ENCODE results near the gene IFIT1B. TPM values are rescaled to one million over a fixed set of nuclear protein-coding genes. Genes with fewer than 3 reads are reported as not detected.

IFIT1B gene
- total RNA-seq, 1 experiment from 2014 or later: not detected

DNA sequence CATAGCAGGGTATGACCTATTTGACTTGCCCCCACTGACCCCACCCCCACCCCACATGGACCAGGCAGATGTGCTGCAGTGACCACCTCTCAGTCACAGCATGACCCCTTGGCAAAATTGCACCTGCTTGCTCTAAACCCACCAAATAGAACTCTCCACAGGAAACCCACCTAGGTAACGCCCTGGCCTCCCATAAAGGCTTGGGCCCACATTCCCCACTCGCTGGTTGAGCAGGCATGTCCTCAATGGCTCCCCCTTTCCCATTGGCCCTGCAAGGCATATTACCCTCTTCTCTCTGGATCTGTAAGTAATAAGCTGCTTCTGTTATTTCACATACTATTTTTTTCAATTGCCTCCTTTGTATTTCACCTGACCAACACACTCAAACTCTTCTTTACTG, 17.3 kb downstream of the IFIT1B start:
- DNase-seq: no peak
- no peak overlapping the region for H3K4me3 Mint-ChIP-seq (ENCODE audit: unreplicated experiment)
- CTCF ChIA-PET: no interaction called here

GRCh38 chr10:89398003-89398749, 20.3 kb downstream of the IFIT1B start:
- no peaks in the 10 kb centered on the region for H3K36me3 ChIP-seq (ENCODE audit: control insufficient read depth, insufficient read depth, low read length)
- DNase-seq: no peak
- ChIA-PET CTCF (no interaction called here), POLR2A (no interaction called here)
- Mint-ChIP-seq H3K36me3 (ENCODE audit: insufficient read depth, unreplicated experiment) (no peaks in the 10 kb centered on the region), H3K4me1 (ENCODE audit: low read depth, unreplicated experiment) (no peaks in the 10 kb centered on the region), H3K9me3 (ENCODE audit: unreplicated experiment) (no peaks in the 10 kb centered on the region), H3K27me3 (ENCODE audit: insufficient read depth, unreplicated experiment) (no peaks in the 10 kb centered on the region), H3K4me3 (ENCODE audit: unreplicated experiment) (no peak overlapping the region), H3K27ac (ENCODE audit: unreplicated experiment) (no peak overlapping the region)
- H3K4me1 ChIP-seq: 0 out of 2 replicates have a peak, but pooled peaks cover 5% of the 10 kb centered on the region
- peaks cover 3% of the 10 kb centered on the region; the same call in 1 of the 2 replicates for H3K9me3 ChIP-seq
- no TSS peak for BruUV-seq (replicated peaks)
- no peaks in the 10 kb centered on the region for H3K27me3 ChIP-seq (replicated peaks; ENCODE audit: control insufficient read depth, insufficient read depth, low read length)
- H3K4me3 ChIP-seq (ENCODE audit: low read depth, low read length): no peak overlapping the region
- TF ChIP-seq, protein P1, sequence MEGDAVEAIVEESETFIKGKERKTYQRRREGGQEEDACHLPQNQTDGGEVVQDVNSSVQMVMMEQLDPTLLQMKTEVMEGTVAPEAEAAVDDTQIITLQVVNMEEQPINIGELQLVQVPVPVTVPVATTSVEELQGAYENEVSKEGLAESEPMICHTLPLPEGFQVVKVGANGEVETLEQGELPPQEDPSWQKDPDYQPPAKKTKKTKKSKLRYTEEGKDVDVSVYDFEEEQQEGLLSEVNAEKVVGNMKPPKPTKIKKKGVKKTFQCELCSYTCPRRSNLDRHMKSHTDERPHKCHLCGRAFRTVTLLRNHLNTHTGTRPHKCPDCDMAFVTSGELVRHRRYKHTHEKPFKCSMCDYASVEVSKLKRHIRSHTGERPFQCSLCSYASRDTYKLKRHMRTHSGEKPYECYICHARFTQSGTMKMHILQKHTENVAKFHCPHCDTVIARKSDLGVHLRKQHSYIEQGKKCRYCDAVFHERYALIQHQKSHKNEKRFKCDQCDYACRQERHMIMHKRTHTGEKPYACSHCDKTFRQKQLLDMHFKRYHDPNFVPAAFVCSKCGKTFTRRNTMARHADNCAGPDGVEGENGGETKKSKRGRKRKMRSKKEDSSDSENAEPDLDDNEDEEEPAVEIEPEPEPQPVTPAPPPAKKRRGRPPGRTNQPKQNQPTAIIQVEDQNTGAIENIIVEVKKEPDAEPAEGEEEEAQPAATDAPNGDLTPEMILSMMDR (IDR thresholded peaks at IDR 0.05; ENCODE audit: insufficient read depth in 1 of 2, low read depth in 1 of 2, low read length in 1 of 2, severe bottlenecking in 1 of 2, unreplicated experiment in 1 of 2): no peak
- intact Hi-C loops (cut with micrococcal nuclease; ENCODE audit: unreplicated experiment): no loop called here

More for the DNA sequence above, 17.3 kb downstream of the IFIT1B start:
- POLR2A ChIA-PET: no interaction called here
- H3K4me3 ChIP-seq (ENCODE audit: low read depth, low read length): no peak overlapping the region
- no peaks in the 10 kb centered on the region for H3K27me3 Mint-ChIP-seq (ENCODE audit: insufficient read depth, unreplicated experiment)
- peaks cover 12% of the 10 kb centered on the region; the same call in 1 of the 2 replicates for H3K4me1 ChIP-seq
- TF ChIP-seq, protein P1 (IDR thresholded peaks at IDR 0.05; ENCODE audit: insufficient read depth in 1 of 2, low read depth in 1 of 2, low read length in 1 of 2, severe bottlenecking in 1 of 2, unreplicated experiment in 1 of 2): no peak
- no peaks in the 10 kb centered on the region for H3K9me3 Mint-ChIP-seq (ENCODE audit: unreplicated experiment)
- no peaks in the 10 kb centered on the region for H3K36me3 Mint-ChIP-seq (ENCODE audit: insufficient read depth, unreplicated experiment)
- BruUV-seq (replicated peaks): no TSS peak
- intact Hi-C loops (cut with micrococcal nuclease; ENCODE audit: unreplicated experiment): no loop called here
- H3K36me3 ChIP-seq (ENCODE audit: control insufficient read depth, insufficient read depth, low read length): no peaks in the 10 kb centered on the region
- H3K27ac Mint-ChIP-seq (ENCODE audit: unreplicated experiment): no peak overlapping the region
- peaks cover 9% of the 10 kb centered on the region for H3K4me1 Mint-ChIP-seq (ENCODE audit: low read depth, unreplicated experiment)
- H3K9me3 ChIP-seq: peaks cover 3% of the 10 kb centered on the region; the same call in 1 of the 2 replicates
- no peaks in the 10 kb centered on the region for H3K27me3 ChIP-seq (replicated peaks; ENCODE audit: control insufficient read depth, insufficient read depth, low read length)

- BruUV-seq (replicated peaks): no TSS peak
- intact Hi-C loops (cut with micrococcal nuclease; ENCODE audit: unreplicated experiment): no loop called here
- POLR2A ChIA-PET: no interaction called here
- Mint-ChIP-seq H3K9me3 (ENCODE audit: unreplicated experiment) (no peaks in the 10 kb centered on the region), H3K36me3 (ENCODE audit: insufficient read depth, unreplicated experiment) (no peaks in the 10 kb centered on the region), H3K4me1 (ENCODE audit: low read depth, unreplicated experiment) (no peaks in the 10 kb centered on the region), H3K27ac (ENCODE audit: unreplicated experiment) (no peak overlapping the region), H3K27me3 (ENCODE audit: insufficient read depth, unreplicated experiment) (no peaks in the 10 kb centered on the region), H3K4me3 (ENCODE audit: unreplicated experiment) (no peak overlapping the region)
- H3K27me3 ChIP-seq (replicated peaks; ENCODE audit: control insufficient read depth, insufficient read depth, low read length): no peaks in the 10 kb centered on the region
- TF ChIP-seq, protein P1 (IDR thresholded peaks at IDR 0.05; ENCODE audit: insufficient read depth in 1 of 2, low read depth in 1 of 2, low read length in 1 of 2, severe bottlenecking in 1 of 2, unreplicated experiment in 1 of 2): no peak
- no peaks in the 10 kb centered on the region for H3K36me3 ChIP-seq (ENCODE audit: control insufficient read depth, insufficient read depth, low read length)
- no peak for DNase-seq
- CTCF ChIA-PET: no interaction called here
- 0 out of 2 replicates have a peak, but pooled peaks cover 3% of the 10 kb centered on the region for H3K4me1 ChIP-seq
- no peak overlapping the region for H3K4me3 ChIP-seq (ENCODE audit: low read depth, low read length)
- H3K9me3 ChIP-seq: peaks cover 3% of the 10 kb centered on the region; the same call in 1 of the 2 replicates
Observed at GRCh38 chr10:89399956-89400355, 22.1 kb downstream of the IFIT1B start.

Measured in Caco-2 (cell line).